Natural killer cell (primary cell): Measurements from ENCODE around the gene MON2. TPM values are rescaled to one million over a fixed set of nuclear protein-coding genes. Genes with fewer than 3 reads are reported as not detected.
A peak's percentile ranks its signal among the peaks of the same experiment; 100 is the strongest.
"Not testable (repeated sequence)": the region's sequence is repeated elsewhere in the genome, so short reads cannot be mapped to it uniquely, and the experiment has no call there.

Source experiments
- ATAC-seq, 3 donors: fragments of 150-1000 bp in 2 of 3; fragments of 200-7000 bp in 1 of 3; cut with Tn5 transposase; 1 replicate in 1 of 3; 2 replicates in 2 of 3; pipeline ENCODE4 v1.10.0; 2021; ENCODE audit warnings: mild to moderate bottlenecking in 2 of 3, moderate library complexity in 2 of 3
- DNase-seq, 2 donors: peaks; one replicate each; pipeline versions ENCODE4 v3.0.0 to v3.0.0-alpha.2; 2013 to 2021; ENCODE audit warnings: mixed read lengths in 1 of 2
- H3K27ac ChIP-seq: one replicate; pipeline ENCODE4 v1.5.1; 2013; ENCODE audit warnings: mild to moderate bottlenecking, low read length
- H3K27me3 ChIP-seq: one replicate; pipeline ENCODE4 v1.6.1; 2013; ENCODE audit warnings: low read length; ENCODE audit not compliant: control insufficient read depth, insufficient read depth
- H3K36me3 ChIP-seq: one replicate; pipeline ENCODE4 v1.6.1; 2013; ENCODE audit warnings: low read length; ENCODE audit not compliant: control insufficient read depth, insufficient read depth
- H3K4me1 ChIP-seq: one replicate; pipeline ENCODE4 v1.6.1; 2013; ENCODE audit warnings: low read length; ENCODE audit not compliant: control insufficient read depth, insufficient read depth
- H3K4me3 ChIP-seq: one replicate; pipeline ENCODE4 v1.5.1; 2013; ENCODE audit warnings: low read length
- H3K9me3 ChIP-seq: one replicate; pipeline ENCODE4 v1.6.1; 2013; ENCODE audit warnings: low read length; ENCODE audit not compliant: control insufficient read depth, insufficient read depth
- H3K27ac Mint-ChIP-seq, 2 donors: one replicate each; pipeline ENCODE4 v1.8.0; 2022; ENCODE audit warnings: mild to moderate bottlenecking in 2 of 2, mixed read lengths in 2 of 2, moderate library complexity in 1 of 2
- H3K27me3 Mint-ChIP-seq, 2 donors: one replicate each; pipeline ENCODE4 v1.8.0; 2022; ENCODE audit warnings: low read depth in 2 of 2, mixed read lengths in 2 of 2
- H3K36me3 Mint-ChIP-seq: one replicate; pipeline ENCODE4 v1.8.0; 2022; ENCODE audit warnings: mixed read lengths
- H3K4me1 Mint-ChIP-seq, 2 donors: one replicate each; pipeline ENCODE4 v1.8.0; 2022; ENCODE audit warnings: mixed read lengths in 2 of 2
- H3K4me3 Mint-ChIP-seq: one replicate; pipeline ENCODE4 v1.8.0; 2022; ENCODE audit warnings: mild to moderate bottlenecking, moderate library complexity, mixed read lengths
- H3K9me3 Mint-ChIP-seq, 2 donors: one replicate each; pipeline ENCODE4 v1.8.0; 2022; ENCODE audit warnings: mixed read lengths in 2 of 2
- CTCF ChIP-seq: fragments of 200-600 bp; IDR thresholded peaks from one replicate; pipeline ENCODE4 v1.8.0; 2022; ENCODE audit warnings: antibody characterized with exemption
- WGBS: methylation state at CpG from one replicate; pipeline ENCODE4 v1.1.7; 2013; ENCODE audit warnings: missing lambda C conversion rate; ENCODE audit not compliant: insufficient coverage; 5-methylcytosine and 5-hydroxymethylcytosine counted together
- intact Hi-C: fragments of 100-400 bp; cut with micrococcal nuclease; formaldehyde crosslinking; loops from one replicate; pipeline ENCODE4 v1.14.2; 2022
- total RNA-seq, 4 donors: library from RNA; stranded (reverse); fragments of 120-200 nt in 1 of 4; gene quantifications; one replicate each; pipeline versions ENCODE4 v1.2.3 to v1.2.4, GENCODE V29; 2013 to 2022

Gene MON2
- total RNA-seq, 3 donors from 2014 or later (not counting 1 experiment from before 2014, with no cell fraction given): 80.0 to 100 (median 86.7) TPM

GRCh38 chr12:62484233-62484632 lies 17.6 kb downstream of the MON2 start:
- no peak overlapping the region for H3K4me3 Mint-ChIP-seq
- H3K9me3 Mint-ChIP-seq: no peaks in the 10 kb centered on the region
- TF ChIP-seq CTCF: no peak
- intact Hi-C loops: no loop called here
- H3K4me1 Mint-ChIP-seq: peaks cover 36 to 44% of the 10 kb centered on the region in 2 donors
- peak overlapping the region in 1 of 2 donors; percentile 13 for H3K27ac Mint-ChIP-seq
- DNase-seq: no peak
- no peaks in the 10 kb centered on the region for H3K27me3 Mint-ChIP-seq
- peaks cover 5% of the 10 kb centered on the region for H3K36me3 ChIP-seq
- no peaks in the 10 kb centered on the region for H3K36me3 Mint-ChIP-seq
- no peak overlapping the region for H3K27ac ChIP-seq
- no peak overlapping the region for H3K4me3 ChIP-seq
- H3K4me1 ChIP-seq: no peaks in the 10 kb centered on the region
- no peaks in the 10 kb centered on the region for H3K27me3 ChIP-seq
- WGBS: 92% methylated on average over 2 of the region's 2 CpGs
- no peaks in the 10 kb centered on the region for H3K9me3 ChIP-seq
- ATAC-seq: no peak

- peaks cover 0 to 12% of the 10 kb centered on the region in 2 donors for H3K4me1 Mint-ChIP-seq
- no peaks in the 10 kb centered on the region for H3K27me3 ChIP-seq
- TF ChIP-seq CTCF: no peak
- 100% methylated on average over 1 of the region's 3 CpGs for WGBS
- no peak for ATAC-seq
- peaks cover 37% of the 10 kb centered on the region for H3K36me3 ChIP-seq
- H3K27ac Mint-ChIP-seq: no peak overlapping the region
- no peak overlapping the region for H3K4me3 Mint-ChIP-seq
- no peak overlapping the region for H3K27ac ChIP-seq
- H3K36me3 Mint-ChIP-seq: peaks cover 21% of the 10 kb centered on the region
- H3K4me3 ChIP-seq: no peak overlapping the region
- no peaks in the 10 kb centered on the region for H3K4me1 ChIP-seq
- H3K27me3 Mint-ChIP-seq: no peaks in the 10 kb centered on the region
- H3K9me3 ChIP-seq: no peaks in the 10 kb centered on the region
- intact Hi-C loops: no loop called here
- DNase-seq: no peak
- H3K9me3 Mint-ChIP-seq: no peaks in the 10 kb centered on the region
Observed at GRCh38 chr12:62505786-62506185, 39.2 kb downstream of the MON2 start.

- intact Hi-C loops: no loop called here
- Mint-ChIP-seq H3K4me1 (peaks cover 7 to 17% of the 10 kb centered on the region in 2 donors), H3K4me3 (no peak overlapping the region)
Observed at GRCh38 chr12:62512901-62513300, 46.3 kb downstream of the MON2 start.

GRCh38 chr12:62514080-62514479 lies 47.5 kb downstream of the MON2 start:
- H3K27me3 Mint-ChIP-seq, DNase-seq, H3K4me1 ChIP-seq, intact Hi-C loops, H3K27ac Mint-ChIP-seq, H3K27ac ChIP-seq, H3K9me3 Mint-ChIP-seq, H3K36me3 ChIP-seq, H3K4me3 ChIP-seq, ATAC-seq, H3K9me3 ChIP-seq, H3K4me3 Mint-ChIP-seq, H3K27me3 ChIP-seq: not testable (repeated sequence)
- peaks cover 30% of the 10 kb centered on the region for H3K36me3 Mint-ChIP-seq
- 97% methylated on average over 3 of the region's 3 CpGs for WGBS
- peaks cover 18 to 29% of the 10 kb centered on the region in 2 donors for H3K4me1 Mint-ChIP-seq

More at GRCh38 chr12:62512901-62513300, 46.3 kb downstream of the MON2 start:
- Histone ChIP-seq H3K4me3 (no peak overlapping the region), H3K9me3 (no peaks in the 10 kb centered on the region), H3K27ac (no peak overlapping the region), H3K27me3 (no peaks in the 10 kb centered on the region), H3K36me3 (peaks cover 17% of the 10 kb centered on the region), H3K4me1 (no peaks in the 10 kb centered on the region)
- Mint-ChIP-seq H3K36me3 (peaks cover 30% of the 10 kb centered on the region), H3K27me3 (no peaks in the 10 kb centered on the region), H3K9me3 (no peaks in the 10 kb centered on the region), H3K27ac (no peak overlapping the region)
- WGBS: 97% methylated on average over 5 of the region's 5 CpGs
- no peak for ATAC-seq
- DNase-seq: no peak
- TF ChIP-seq CTCF: no peak
